SK-MEL-5 (cell line): ENCODE results near the gene MAN2B2. TPM values are rescaled to one million over a fixed set of nuclear protein-coding genes. Genes with fewer than 3 reads are reported as not detected.
A peak's percentile ranks its signal among the peaks of the same experiment; 100 is the strongest.

Experiments used
- DNase-seq: peaks from one replicate; pipeline ENCODE4 v3.0.0-alpha.2; 2016; ENCODE audit warnings: low read depth, low spot score
- in situ Hi-C: cut with HindIII; loops from 2 replicates; pipeline ENCODE4 v1.10.0; 2016; ENCODE audit warnings: low sequenced_read_pairs, high pct_unique_total_duplicates, low pct_unique_long_range_greater_than_20kb
- total RNA-seq: library from RNA; depleted of rRNA; stranded (reverse); fragments of >200 nt; shearing (Covaris generic); gene quantifications from 2 replicates; pipeline ENCODE4 v1.2.3, GENCODE V29; 2014

MAN2B2 gene
- total RNA-seq, 1 experiment from 2014 or later: 12.4 TPM

- DNase-seq: no peak
- in situ Hi-C loops: no loop called here
Observed at GRCh38 chr4:6539009-6539764, 35.8 kb upstream of the MAN2B2 start.

DNA sequence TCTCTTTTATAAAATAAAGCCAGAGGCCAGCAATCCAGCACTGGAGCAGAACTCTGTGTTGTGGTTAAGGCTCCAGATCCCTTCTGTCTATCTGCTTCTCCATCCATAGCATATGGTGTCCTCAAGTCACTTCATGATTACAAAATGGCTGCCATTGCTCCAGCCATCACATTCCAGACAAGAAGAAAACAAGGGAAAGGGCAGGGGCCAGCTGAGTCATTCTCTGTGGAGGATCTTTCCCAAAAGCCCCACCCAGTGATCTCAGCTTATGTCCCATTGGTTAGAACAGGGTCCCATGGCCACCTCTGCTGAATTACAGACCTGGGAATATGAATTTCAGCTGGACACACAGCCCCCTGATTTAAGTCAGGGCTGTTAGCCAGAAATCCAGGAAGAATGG is 34.1 kb upstream of the MAN2B2 start:
- DNase-seq: no peak
- in situ Hi-C loops: no loop called here

GRCh38 chr4:6541789-6542188 is 33.2 kb upstream of the MAN2B2 start:
- in situ Hi-C loops: no loop called here
- DNase-seq: no peak

DNA sequence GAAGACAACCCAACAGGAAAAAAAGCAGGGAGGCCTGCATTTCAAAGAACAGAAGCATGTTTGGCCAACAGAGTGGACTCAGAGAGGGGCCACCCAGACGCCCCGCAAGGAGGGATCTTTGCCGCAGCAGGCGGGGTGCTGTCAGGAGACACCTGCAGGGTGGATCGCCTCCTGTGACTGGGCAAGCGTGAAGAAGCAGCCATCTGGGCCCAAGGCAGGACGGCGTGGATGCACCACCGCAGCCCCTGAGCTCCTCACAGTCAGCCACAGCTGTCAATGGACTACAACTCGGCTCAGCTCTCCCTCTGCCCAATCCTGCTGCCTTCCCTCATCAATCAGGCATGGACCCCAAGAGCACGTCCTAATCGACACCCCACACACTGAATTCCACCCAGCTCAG is 32.0 kb upstream of the MAN2B2 start:
- in situ Hi-C loops: no loop called here
- DNase-seq: no peak

DNA sequence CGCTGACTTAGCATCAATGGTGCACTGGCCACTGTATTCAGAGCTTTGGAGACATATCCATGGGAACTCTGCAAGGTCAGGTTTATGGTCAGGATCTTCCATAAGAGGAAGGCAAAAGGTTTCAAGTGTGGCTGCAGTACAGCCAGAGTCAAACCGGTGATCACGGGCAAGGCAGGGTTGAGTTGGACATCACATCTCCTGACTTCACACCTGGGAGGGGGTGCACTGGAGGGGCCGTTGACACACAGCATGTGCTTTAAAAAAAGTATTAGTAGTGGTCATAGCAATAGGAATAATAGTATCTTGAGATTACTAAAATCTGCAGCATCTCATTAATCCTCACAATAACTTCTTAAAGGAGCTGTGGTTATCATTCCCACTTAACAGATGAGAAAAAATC is 28.9 kb upstream of the MAN2B2 start:
- in situ Hi-C loops: no loop called here
- DNase-seq: no peak

GRCh38 chr4:6546681-6547447 is 28.1 kb upstream of the MAN2B2 start:
- in situ Hi-C loops: no loop called here
- DNase-seq: peak; percentile 63

DNA sequence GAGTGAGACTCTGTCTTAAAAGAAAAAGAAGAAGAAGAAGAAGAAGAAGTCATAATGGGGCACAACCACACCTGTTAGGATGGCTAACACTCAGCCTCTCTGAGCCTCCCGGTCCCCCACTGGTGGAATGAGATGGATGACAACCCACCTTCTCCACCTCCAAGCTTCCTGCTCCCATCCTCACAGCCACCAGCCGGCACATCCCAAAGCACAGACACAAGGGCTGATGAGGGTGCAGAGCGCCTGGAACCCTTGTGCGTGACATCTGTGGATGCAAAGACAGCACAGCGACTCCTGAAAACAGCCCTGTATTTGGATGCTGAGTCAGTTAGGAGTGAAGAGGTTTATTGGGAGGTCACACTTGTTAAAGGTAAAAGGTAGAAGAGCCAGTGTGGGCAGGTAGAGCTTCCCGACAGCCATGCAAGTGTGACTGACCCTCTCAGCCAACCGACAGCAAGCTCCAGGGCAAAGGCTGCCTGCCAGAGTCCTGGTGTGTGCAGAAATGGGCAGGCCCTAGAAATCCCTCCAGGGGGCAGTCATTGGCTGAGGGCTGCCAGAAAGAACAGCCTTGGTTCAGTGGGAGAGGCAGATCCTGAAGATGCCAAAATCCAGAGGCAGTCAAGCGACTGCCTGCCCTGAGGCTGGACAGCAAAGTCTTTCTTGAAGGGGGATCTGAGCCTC is 26.6 kb upstream of the MAN2B2 start:
- peak; percentile 77 for DNase-seq
- in situ Hi-C loops: no loop called here

DNA sequence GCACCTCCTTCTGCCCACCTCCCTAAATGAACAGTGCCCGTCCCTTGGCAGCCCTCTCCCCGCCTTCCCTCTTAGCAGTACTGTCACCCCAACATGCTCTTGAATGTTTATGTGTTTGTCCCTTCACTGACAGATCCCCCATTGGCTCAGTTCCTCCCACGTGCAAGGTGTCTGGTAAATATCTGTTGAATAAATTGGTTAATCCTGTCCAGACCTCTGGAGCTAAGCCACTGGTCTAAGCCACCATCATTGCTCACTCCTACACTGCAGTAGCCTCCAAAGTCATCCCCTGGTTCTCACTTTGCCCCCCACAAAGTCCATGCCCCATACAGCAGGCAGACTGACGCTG is 26.1 kb upstream of the MAN2B2 start:
- DNase-seq: no peak
- in situ Hi-C loops: no loop called here

DNA sequence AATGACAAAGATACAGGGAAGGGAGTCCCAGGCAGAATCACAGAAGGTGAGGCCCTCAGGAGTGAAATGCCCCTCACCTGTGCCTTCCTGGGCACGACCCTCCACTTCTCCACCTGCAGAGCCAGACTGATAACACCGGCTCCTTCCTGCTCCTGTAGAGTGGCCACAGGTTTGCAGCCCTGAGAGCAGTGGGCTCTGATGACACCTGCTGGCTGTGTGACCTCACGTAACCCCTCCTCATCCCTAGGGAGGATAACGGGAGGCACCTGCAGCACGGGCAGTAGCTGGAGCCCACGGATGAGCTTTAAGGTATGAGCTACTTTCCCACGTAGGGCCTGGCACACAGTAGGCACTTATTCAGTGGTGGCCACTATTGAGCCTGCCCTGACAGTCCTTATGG is 25.5 kb upstream of the MAN2B2 start:
- in situ Hi-C loops: no loop called here
- no peak for DNase-seq

DNA sequence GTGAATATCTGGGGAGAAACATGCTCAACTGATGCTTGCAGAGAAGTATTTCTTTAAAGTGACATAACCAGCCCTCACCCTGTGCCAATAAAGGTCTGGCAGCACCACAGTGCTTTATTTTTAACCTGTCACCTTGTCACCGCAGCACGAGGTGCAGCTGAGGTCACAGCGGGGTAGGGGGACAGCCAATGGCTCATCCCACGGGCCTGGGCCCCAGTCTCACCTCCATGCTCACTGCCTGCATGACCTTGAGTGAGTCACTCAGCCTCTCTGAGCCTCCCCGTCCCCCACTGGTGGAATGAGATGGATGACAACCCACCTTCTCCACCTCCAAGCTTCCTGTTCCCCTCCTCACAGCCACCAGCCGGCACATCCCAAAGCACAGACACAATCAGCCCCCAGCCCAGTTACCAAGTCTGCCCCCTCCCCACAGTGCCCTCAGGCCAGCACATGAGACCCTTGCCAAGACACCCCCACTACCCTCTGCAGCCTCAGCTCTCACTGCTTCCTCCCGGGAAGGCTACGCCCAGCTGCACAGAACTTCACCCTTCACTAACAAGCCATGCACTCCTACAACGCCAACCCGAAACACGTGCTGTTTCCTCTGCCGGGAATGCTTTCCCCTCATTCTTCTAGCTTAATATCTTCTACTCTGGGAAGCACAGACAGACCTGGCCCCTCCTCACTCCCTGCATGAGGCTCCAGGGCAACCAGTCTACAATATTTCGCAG is 24.9 kb upstream of the MAN2B2 start:
- DNase-seq: no peak
- in situ Hi-C loops: no loop called here

- in situ Hi-C loops: no loop called here
- no peak for DNase-seq
Observed at GRCh38 chr4:6550821-6551220, 24.2 kb upstream of the MAN2B2 start.

DNA sequence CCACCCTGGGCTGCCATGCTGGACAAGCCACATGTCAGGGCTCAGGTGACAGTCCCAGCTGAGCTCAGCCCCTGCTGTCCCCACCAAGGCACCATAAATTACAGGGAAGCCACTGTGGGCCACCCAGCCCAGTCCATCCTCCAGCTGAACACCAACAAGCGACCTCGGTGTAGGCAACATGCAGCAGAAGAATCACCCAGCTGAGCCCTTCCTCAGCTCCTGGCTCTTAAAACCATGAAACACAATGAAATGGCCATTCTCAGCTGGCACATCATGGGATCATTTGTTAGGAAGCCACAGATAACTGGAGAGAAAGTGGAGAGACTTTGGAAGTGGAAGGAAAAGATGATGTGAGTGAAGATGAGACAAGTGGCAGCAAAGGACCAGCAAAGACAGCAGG is 23.3 kb upstream of the MAN2B2 start:
- in situ Hi-C loops: no loop called here
- DNase-seq: no peak

GRCh38 chr4:6555519-6555918 is 19.5 kb upstream of the MAN2B2 start:
- DNase-seq: no peak
- in situ Hi-C loops: no loop called here

GRCh38 chr4:6556263-6556662 is 18.7 kb upstream of the MAN2B2 start:
- in situ Hi-C loops: no loop called here
- no peak for DNase-seq

GRCh38 chr4:6557185-6557584 is 17.8 kb upstream of the MAN2B2 start:
- no peak for DNase-seq
- in situ Hi-C loops: no loop called here

DNA sequence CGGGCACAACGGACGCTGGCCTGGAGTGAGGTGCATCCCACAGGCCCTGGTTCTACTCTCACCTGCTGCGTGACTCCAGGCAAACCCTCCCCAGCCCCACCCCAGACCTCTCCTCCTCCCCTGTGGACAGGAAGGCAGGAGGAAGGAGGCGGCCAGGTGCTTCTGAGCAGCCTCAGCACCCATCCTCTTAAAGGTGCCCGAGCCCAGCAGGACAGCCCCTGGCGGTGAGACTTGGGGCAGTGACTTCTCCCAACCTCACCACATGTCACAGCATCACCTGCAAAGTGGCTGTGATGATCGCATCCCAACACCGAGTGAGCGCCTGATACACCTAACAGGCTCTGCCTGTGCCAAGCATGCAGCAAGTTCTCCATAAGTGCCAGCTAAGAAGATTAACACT is 17.1 kb upstream of the MAN2B2 start:
- in situ Hi-C loops: no loop called here
- DNase-seq: no peak

- no peak for DNase-seq
- in situ Hi-C loops: no loop called here
Observed at GRCh38 chr4:6560416-6561172, 14.4 kb upstream of the MAN2B2 start.

DNA sequence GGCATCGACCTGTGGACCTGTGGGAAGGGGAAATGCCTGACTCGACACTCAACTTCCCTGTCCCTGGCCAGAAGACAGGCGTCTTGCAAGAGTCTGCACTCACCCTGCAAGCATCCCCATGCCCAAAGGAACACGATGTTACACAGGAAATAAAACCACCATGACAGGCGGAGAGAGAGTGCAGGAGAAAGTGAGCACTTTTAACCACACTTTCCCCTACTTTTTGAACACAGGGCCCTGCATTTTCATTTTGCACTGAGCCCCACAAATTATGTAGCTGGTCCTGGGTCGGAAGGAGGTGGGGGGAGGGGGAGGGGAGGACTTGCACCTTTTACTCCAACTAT is 13.8 kb upstream of the MAN2B2 start:
- no peak for DNase-seq
- in situ Hi-C loops: no loop called here
